Activated T-helper 1 cell treated with anti-CD3 and anti-CD28 coated beads, Interleukin-12 subunit alpha, Interleukin-12 subunit beta, Interleukin-2, Interleukin-4 antibody, amounts not matched to agents 30 ng/mL and 10 ng/mL and 1 ng/mL, durations not matched to agents 14 hours and 24 hours and 36 hours (primary cell): ENCODE measurements around the gene DCXR. TPM values are rescaled to one million over a fixed set of nuclear protein-coding genes. Genes with fewer than 3 reads are reported as not detected.

ENCODE experiments used
- DNase-seq: peaks from one replicate; pipeline ENCODE4 v3.0.0; 2021; ENCODE audit warnings: low spot score
- H3K27ac Mint-ChIP-seq: one replicate; pipeline ENCODE4 v1.8.0; 2021; ENCODE audit warnings: mild to moderate bottlenecking, mixed read lengths
- H3K27me3 Mint-ChIP-seq: one replicate; pipeline ENCODE4 v1.8.0; 2022; ENCODE audit warnings: mild to moderate bottlenecking, moderate library complexity, mixed read lengths; ENCODE audit not compliant: insufficient read depth
- H3K36me3 Mint-ChIP-seq: one replicate; pipeline ENCODE4 v1.8.0; 2021; ENCODE audit warnings: low read depth, mixed read lengths
- H3K4me1 Mint-ChIP-seq: one replicate; pipeline ENCODE4 v1.8.0; 2021; ENCODE audit warnings: low read depth, mixed read lengths
- H3K4me3 Mint-ChIP-seq: one replicate; pipeline ENCODE4 v1.8.0; 2021; ENCODE audit warnings: mild to moderate bottlenecking, moderate library complexity, mixed read lengths
- H3K9me3 Mint-ChIP-seq: one replicate; pipeline ENCODE4 v1.8.0; 2021; ENCODE audit warnings: mixed read lengths
- intact Hi-C: fragments of 100-400 bp; cut with micrococcal nuclease; formaldehyde crosslinking; loops from one replicate; pipeline ENCODE4 v1.15.1; 2024
- total RNA-seq: library from RNA; stranded (reverse); gene quantifications from 2 replicates; pipeline ENCODE4 v1.2.3, GENCODE V29; 2022

DCXR gene
- total RNA-seq, 1 donor from 2014 or later: 125 TPM

DNA sequence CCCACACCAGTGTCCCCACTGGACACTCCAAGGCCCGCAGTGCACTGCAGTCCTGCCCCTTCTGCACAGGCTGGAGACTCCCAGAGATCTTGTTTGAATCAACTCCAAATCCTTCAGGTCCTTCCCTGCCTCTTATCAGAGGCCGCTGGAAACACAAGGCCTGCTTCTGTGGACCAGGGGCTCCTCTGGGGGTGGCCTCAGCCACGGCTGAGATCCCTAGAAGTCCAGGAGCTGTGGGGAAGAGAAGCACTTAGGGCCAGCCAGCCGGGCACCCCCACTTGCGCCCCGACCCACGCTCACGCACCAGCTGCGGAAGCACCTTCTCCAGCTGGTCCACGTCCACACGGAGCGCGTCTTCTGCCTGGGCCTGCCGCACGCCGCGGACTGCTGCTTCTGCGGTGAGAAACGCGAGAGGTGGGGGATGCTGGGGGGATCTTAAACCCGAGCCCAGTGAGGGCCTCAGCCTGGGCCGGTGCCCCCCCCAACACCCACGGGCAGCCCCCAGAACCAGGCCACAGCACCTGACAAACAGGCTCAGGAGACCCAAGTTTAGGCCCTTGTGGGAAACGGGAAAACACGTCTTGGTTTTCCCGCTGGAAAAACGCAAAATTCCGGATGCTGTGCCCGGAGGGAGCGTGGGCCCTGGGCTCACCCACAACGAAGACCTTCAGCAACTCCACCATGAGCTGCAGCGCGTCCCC lies 18.4 kb downstream of the DCXR start:
- Mint-ChIP-seq H3K9me3 (no peaks in the 10 kb centered on the region), H3K27ac (no peak overlapping the region), H3K4me3 (no peak overlapping the region), H3K36me3 (peaks cover 3% of the 10 kb centered on the region), H3K27me3 (no peaks in the 10 kb centered on the region), H3K4me1 (peaks cover 14% of the 10 kb centered on the region)
- no peak for DNase-seq
- intact Hi-C loops: no loop called here

DNA sequence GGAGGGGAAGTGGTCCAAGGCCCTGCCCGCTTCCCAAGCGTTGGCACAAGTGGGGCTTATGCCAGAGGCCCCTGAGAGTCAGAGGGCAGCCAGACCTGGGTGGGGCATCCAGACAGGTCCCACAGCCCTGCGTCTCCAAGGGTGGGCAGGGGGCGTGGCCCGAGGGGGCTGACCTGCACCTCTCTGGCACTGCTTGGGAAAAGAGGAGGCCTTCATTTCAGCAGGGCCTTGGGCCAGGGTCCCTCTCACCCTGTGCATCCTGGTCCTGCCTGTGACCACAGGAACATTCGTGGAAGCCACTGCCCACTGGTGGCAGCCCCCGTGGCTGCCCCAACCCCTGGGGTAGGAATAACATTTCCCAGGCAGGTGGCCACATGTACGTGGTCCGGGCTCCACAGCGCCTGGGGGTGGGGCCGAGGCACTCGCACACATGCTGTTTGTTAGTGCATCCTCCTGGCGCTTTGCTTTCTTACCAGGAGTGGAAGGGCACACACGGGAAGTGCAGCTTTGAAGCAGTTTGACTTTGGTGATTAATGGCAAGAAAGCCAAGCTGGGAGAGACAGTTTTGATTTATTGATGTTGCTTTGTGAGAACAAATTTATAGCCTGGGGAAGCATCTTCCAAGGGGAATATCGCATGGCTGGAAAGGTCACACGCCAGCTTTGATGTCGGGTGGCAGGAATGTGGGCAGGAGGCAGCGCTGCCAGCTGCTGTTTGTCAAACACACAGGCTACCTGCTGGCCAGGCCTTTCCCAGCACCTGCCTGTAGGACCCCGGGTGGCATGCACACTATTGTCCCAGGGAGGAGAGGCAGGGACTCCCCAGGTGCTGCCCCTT lies 19.1 kb downstream of the DCXR start:
- H3K27me3 Mint-ChIP-seq: no peaks in the 10 kb centered on the region
- no peak for DNase-seq
- H3K4me1 Mint-ChIP-seq: peaks cover 9% of the 10 kb centered on the region
- no peaks in the 10 kb centered on the region for H3K9me3 Mint-ChIP-seq
- intact Hi-C loops: no loop called here
- no peak overlapping the region for H3K4me3 Mint-ChIP-seq
- peaks cover 2% of the 10 kb centered on the region for H3K36me3 Mint-ChIP-seq
- H3K27ac Mint-ChIP-seq: no peak overlapping the region

DNA sequence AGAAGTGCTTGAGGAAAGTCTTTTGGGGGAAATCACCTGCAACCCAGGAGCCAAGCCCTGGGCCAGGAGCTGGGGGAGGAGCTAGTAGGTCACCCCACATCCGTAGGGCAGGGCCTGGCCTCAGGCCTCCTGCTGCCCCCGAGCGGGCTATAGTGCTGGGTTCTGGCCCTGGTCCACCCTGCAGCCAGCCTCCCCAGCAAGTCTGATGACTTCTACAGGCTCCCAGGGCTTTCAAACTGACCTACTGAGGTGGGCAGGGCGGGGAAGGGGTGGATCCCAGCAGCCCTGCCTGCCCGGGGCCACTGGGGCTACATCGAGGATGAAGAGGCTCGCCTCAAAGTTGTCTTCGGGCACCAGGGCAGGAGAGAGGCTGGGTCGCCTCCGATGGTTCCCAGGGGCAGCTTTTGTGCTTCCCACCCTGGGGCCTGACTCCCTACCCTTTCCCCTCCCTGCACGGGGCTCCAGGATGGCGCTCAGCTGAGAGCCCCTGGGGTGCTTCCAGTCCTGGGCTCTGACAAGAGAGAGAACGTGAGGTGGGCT lies 19.8 kb downstream of the DCXR start:
- Mint-ChIP-seq H3K9me3 (no peaks in the 10 kb centered on the region), H3K36me3 (peaks cover 2% of the 10 kb centered on the region), H3K4me1 (peaks cover 9% of the 10 kb centered on the region), H3K27ac (no peak overlapping the region), H3K4me3 (no peak overlapping the region), H3K27me3 (no peaks in the 10 kb centered on the region)
- intact Hi-C loops: no loop called here
- DNase-seq: no peak

DNA sequence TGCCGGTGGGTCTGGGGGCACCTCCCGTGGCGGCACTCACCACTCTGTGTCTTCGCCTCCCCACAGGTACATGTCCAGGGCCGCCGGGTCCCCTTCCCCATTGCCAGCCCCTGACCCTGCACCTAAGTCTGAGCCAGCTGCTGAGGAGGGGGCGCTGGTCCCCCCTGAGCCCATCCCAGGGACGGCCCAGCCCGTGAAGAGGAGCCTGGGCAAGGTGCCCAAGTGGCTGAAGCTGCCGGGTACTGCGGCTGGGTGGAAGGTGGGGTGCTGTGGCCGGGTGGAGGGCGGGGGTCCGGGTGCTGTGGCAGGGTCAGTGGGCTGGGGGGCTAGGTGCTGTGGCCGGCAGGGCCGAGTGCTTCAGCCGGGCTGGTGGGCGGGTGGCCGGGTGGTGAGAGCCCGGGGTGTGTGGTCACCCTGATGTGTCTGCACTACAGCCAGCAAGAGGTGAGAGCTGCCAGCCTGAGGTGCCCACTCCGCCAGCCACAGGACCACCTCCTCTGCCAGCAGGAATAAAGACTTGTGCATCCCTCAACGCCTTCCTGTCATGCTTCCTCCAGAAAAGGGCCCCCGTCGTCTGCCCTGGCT lies 20.5 kb downstream of the DCXR start:
- H3K9me3 Mint-ChIP-seq: no peaks in the 10 kb centered on the region

DNA sequence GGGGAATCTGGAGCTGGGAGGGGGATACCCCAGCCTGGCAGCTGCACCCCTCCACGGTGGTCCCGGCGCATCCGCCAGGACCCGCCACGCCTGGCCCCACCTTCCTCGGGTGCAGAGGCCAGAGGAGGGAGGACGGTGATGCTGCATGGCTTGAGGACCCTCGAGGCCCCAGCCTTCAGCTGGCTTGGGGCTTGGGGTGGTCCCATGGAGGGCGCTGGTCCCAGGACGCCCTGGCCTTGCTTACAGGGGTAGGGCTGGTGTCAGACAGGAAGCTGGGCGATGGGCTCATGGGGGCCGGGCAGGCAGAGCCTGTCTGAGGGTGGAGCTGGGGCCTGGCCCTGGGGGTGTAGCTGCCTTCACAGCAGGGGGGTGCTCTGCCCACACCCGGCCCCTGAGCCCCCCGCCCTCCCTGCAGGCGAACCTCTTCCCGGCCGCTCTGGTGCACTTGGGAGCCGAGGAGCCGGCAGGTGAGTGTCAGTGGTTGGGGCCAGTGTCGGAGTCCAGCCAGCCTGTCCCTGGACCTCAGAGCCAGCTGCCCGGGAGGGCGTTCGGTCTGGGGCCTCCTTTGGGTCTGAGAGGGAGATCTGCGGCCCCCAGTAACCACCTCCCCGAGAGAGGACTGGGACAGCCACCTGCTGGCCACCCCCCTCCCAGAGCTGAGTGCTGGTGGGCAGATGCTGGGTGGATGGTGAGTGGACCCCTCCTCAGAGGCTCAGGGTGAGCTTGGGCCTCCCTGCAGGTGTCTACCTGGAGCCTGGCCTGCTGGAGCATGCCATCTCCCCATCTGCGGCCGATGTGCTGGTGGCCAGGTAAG lies 21.2 kb downstream of the DCXR start:
- Mint-ChIP-seq H3K4me3 (no peak overlapping the region), H3K4me1 (peaks cover 2% of the 10 kb centered on the region), H3K27me3 (no peaks in the 10 kb centered on the region), H3K36me3 (peaks cover 2% of the 10 kb centered on the region), H3K27ac (no peak overlapping the region), H3K9me3 (no peaks in the 10 kb centered on the region)
- DNase-seq: no peak
- intact Hi-C loops: no loop called here

More for the DNA sequence above, 20.5 kb downstream of the DCXR start:
- peaks cover 9% of the 10 kb centered on the region for H3K4me1 Mint-ChIP-seq
- no peak overlapping the region for H3K4me3 Mint-ChIP-seq
- intact Hi-C loops: no loop called here
- no peaks in the 10 kb centered on the region for H3K27me3 Mint-ChIP-seq
- no peak overlapping the region for H3K27ac Mint-ChIP-seq
- DNase-seq: no peak
- peaks cover 2% of the 10 kb centered on the region for H3K36me3 Mint-ChIP-seq

DNA sequence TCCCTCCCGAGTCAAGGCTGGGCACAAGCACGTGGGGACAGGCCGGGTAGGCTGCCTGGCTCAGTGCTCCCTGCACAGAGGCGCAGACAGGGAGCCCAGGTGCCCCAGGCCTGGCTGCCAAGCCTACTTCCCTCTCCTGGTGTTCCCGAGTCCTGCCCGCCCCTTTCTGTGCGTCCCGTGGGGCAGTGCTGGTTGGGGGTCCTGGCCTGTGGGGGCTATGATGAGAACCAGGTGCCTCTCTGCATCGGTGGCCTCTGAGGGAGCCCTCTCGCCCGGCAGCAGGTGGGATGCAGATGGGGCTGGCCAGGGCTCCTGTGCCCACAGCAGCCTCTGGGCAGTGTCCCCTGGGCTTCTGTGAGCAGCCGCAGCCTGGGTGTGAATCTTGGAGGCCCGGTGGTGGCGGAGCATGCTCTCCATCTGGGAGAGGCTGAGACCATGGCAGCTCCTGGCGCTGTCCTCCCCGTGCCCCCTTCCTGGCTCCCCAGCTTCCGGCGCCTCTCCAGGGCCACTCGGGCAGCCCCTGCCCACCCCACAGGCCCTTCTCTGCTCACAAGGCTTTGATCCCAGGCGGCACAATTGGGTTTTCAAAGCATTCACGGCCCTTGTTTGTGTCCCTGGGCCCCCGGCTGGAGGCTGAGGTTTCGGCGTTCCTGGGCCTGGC lies 22.1 kb downstream of the DCXR start:
- Mint-ChIP-seq H3K27me3 (no peaks in the 10 kb centered on the region), H3K4me1 (no peaks in the 10 kb centered on the region), H3K4me3 (no peak overlapping the region), H3K27ac (no peak overlapping the region), H3K9me3 (no peaks in the 10 kb centered on the region), H3K36me3 (peaks cover 2% of the 10 kb centered on the region)
- intact Hi-C loops: no loop called here
- DNase-seq: no peak

DNA sequence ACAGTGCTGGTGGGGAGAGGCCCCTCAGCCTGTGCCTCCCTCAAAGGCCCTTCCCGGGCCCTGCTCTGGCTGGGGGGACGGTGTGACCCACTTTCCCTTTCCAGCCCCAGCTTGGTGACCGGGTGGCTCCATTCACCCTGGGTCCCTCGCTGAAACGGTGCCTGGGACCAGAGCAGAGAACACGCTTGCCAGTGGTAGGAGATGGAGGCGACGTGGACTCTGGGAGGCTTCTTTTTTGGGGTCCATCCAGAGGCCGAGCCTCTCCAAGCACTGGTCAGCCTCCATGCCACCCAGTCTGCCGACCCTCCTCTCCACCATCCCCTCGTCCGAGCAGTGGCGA lies 22.6 kb downstream of the DCXR start:
- intact Hi-C loops: no loop called here
- H3K4me3 Mint-ChIP-seq: no peak overlapping the region
- H3K27ac Mint-ChIP-seq: no peak overlapping the region
- H3K27me3 Mint-ChIP-seq: no peaks in the 10 kb centered on the region
- peaks cover 2% of the 10 kb centered on the region for H3K36me3 Mint-ChIP-seq
- no peaks in the 10 kb centered on the region for H3K9me3 Mint-ChIP-seq
- DNase-seq: no peak
- H3K4me1 Mint-ChIP-seq: no peaks in the 10 kb centered on the region

DNA sequence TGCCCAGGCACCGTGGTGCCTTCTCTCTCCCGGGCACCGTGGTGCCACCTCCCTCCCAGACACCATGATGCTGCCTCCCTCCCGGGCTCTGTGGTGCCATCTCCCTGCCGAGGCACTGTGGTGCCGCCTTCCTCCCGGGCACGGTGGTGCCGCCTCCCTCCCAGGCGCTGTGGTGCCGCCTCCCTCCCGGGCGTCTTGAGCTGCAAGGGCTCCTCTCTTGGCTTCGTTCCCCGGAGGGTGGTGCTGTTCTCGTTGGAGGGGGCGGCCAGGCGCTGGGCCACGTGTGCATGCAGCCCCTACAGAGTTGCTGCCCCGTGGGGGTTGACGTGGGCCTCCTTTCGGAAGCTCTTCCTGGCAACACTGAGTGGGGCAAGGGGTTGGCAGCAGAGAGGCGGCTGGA lies 23.1 kb downstream of the DCXR start:
- no peak for DNase-seq
- Mint-ChIP-seq H3K9me3 (no peaks in the 10 kb centered on the region), H3K4me3 (no peak overlapping the region), H3K27ac (no peak overlapping the region), H3K36me3 (peaks cover 2% of the 10 kb centered on the region), H3K4me1 (no peaks in the 10 kb centered on the region), H3K27me3 (no peaks in the 10 kb centered on the region)
- intact Hi-C loops: no loop called here

DNA sequence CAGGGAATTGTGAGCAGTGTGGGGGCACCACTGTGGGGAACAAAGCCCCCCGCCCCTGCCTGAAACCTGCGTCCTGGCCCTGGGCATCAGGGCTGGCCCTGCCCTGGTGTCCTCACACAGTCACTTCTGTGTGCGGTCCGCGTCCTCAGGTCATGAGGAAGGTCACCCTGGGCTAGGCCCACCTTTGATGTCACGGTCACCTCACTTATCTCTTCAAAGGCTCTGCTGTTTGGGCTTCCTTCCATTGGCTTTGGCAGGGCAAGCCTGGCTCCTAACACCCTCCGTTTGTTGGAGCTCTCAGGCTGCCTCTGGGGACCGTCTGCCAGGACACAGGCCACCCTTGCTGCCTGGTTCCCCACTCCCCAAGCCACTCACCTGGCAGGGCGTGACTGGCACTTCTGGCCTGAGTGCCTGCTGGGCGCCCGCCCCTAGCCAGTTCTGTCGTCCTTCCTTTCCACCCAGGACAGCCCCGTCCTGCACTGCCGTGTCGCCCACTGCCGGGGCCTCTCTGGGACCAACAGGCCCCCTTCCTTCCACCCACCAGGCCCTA lies 23.6 kb downstream of the DCXR start:
- Mint-ChIP-seq H3K27me3 (no peaks in the 10 kb centered on the region), H3K4me3 (no peak overlapping the region), H3K36me3 (no peaks in the 10 kb centered on the region), H3K27ac (no peak overlapping the region), H3K4me1 (no peaks in the 10 kb centered on the region), H3K9me3 (no peaks in the 10 kb centered on the region)
- intact Hi-C loops: no loop called here
- no peak for DNase-seq

DNA sequence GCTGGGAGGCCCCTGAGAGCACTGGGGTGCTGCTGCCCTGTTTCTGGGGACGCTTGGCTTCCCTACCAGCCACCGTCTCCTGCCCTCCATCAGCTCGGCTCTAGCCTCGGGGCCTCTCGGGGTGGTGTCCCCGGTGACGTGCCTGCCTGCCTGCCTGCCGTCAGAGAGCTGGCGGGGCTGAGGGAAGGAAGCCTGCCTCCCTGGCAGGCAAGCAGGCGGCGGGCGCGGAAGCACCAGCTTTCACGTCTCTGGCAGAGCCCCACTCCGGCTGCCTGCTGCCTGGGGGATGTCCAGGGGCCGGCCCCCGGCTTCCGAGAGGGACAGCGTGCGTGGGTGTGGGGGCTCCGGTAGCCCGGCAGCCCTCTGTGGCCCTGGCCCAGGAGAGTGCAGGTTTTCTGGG lies 24.2 kb downstream of the DCXR start:
- DNase-seq: no peak
- Mint-ChIP-seq H3K4me3 (no peak overlapping the region), H3K27me3 (no peaks in the 10 kb centered on the region), H3K27ac (no peak overlapping the region), H3K36me3 (no peaks in the 10 kb centered on the region), H3K4me1 (no peaks in the 10 kb centered on the region), H3K9me3 (no peaks in the 10 kb centered on the region)
- intact Hi-C loops: no loop called here

DNA sequence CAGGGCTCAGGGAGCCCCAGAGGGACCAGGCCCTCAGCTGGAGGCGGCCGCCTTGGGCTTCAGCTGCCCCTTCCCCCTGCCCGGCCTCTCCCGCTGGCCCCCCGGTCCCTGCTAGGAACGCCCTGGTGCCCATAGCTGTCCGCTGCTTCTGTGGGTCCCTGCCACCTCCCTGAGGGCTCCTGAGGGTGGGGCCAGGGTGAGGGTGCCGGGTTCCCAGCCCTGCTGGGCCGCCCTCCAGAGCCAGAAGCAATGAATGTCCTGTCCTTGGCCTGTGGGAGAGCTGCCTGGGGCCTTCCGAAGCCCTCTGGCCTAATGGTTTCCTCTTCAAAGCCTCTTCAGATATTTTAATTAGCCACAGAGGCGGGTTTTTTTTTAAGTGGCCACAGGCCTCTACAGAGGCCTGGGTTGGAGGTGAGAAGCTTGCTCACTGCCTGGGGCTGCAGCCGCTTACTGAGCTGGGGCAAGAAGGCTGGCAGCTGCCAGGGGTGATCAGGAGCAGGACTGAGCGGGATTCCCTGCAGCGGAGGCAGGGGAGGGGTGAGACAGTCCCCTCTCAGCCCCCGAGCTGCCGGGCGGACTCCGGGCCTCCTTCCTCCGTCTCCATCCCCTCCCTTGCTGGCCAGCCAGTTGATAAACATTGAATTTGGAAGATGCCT lies 24.7 kb downstream of the DCXR start:
- no peaks in the 10 kb centered on the region for H3K27me3 Mint-ChIP-seq
- no peaks in the 10 kb centered on the region for H3K4me1 Mint-ChIP-seq
- no peak overlapping the region for H3K4me3 Mint-ChIP-seq
- H3K36me3 Mint-ChIP-seq: no peaks in the 10 kb centered on the region
- intact Hi-C loops: loop anchor here (1.0 kb wide), 1 partner anchor 37 kb away; no protein-coding TSS in a partner anchor
- no peak overlapping the region for H3K27ac Mint-ChIP-seq
- no peak for DNase-seq
- H3K9me3 Mint-ChIP-seq: no peaks in the 10 kb centered on the region
